NCI-H2196 (cell line): Measurements from ENCODE around the gene ZNF670.
"Not testable (repeated sequence)": the region's sequence is repeated elsewhere in the genome, so short reads cannot be mapped to it uniquely, and the experiment has no call there.

ENCODE experiments used
- DNase-seq: peaks from one replicate; lab custom pipeline; 2025; ENCODE audit not compliant: unreplicated experiment; lab: John Stamatoyannopoulos, UW

Gene ZNF670

DNA sequence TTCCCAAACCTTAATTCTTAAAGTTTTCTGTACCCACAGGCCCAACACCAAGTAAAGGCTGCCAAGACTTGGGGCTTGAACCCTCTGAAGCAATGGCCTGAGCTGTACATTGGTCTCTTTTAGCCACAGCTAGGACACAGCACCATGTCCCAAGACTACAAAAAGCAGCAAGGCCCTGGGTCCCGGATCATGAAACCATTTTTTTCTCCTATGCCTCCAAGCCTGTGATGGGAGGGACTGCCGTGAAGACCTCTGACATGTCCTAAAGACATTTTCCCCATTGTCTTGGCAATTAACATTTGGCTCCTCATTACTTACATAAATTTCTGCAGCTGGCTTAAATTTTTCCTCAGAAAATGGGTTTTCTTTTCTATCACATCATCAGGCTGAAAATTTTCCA, 30.9 kb downstream of the ZNF670 start:
- no peak for DNase-seq

GRCh38 chr1:247047260-247047659, 31.4 kb downstream of the ZNF670 start:
- no peak for DNase-seq

DNA sequence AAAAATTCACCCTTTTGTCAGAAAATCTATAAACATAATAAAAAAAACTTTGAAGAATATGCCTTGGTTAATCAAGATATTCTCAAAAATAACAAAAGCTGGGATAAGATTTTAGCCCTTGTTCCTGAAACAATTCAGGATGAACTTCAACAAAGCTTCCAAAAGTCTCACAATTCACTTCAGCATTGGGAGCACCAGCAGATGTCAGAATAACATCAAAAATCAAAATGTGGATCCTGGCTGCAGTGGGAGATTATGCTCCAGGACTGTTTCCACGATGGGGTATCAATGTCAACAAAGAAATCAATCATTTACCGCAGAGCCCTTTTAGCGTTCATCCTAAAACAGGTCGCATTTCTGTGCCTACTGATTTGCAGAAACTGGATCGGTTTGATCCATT, 35.2 kb downstream of the ZNF670 start:
- DNase-seq: no peak

- DNase-seq: no peak
These were observed 40.9 kb downstream of the ZNF670 start for GRCh38 chr1:247037511-247038320.

- not testable (repeated sequence) for DNase-seq
These were observed 46.3 kb downstream of the ZNF670 start for GRCh38 chr1:247032306-247032705.
